H1 (cell line): ENCODE results near the gene GXYLT1.

Experiments used
- POLR2AphosphoS5 ChIP-seq: IDR thresholded peaks from 2 replicates; pipeline ENCODE4 v1.6.1; 2011; ENCODE audit warnings: low read depth, low read length
- SUZ12 ChIP-seq: fragments of 200-600 bp; sonication (generic); IDR thresholded peaks from 2 replicates; pipeline ENCODE4 v1.6.1; 2012; ENCODE audit warnings: mild to moderate bottlenecking, inconsistent platforms, low read length, moderate library complexity, mixed read lengths
- TF ChIP-seq, protein P1 (sequence below), 3 experiments: IDR thresholded peaks; 1 replicate in 2 of 3; 2 replicates in 1 of 3; pipeline versions ENCODE4 v1.5.1 to v1.6.1; 2011; ENCODE audit warnings: low read length in 3 of 3, mild to moderate bottlenecking in 3 of 3, inconsistent platforms in 2 of 3, low read depth in 1 of 3, moderate library complexity in 1 of 3; ENCODE audit not compliant: insufficient read depth in 1 of 3; ENCODE audit errors: control extremely low read depth in 1 of 3

DNA sequence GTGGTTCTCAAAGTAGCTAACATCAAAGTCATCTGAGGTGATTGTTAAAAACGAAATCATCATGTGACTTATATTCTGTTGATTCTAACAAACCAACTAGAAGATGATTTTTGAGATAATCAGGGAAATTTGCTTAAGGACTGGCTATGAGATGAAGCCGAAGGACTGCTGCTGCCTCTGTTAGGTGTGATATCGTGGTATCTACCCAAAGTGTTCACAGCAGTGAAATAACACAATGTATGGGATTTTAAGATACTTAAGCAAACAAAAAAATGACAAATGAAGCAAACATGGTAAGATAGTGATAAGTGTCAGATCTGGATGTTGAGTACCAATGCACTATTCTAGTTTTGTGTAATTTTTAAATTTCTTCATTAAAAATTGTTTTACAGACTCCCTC, 59.1 kb downstream of the GXYLT1 start:
- TF ChIP-seq POLR2AphosphoS5 (no peak), SUZ12 (no peak)
- TF ChIP-seq, protein P1, sequence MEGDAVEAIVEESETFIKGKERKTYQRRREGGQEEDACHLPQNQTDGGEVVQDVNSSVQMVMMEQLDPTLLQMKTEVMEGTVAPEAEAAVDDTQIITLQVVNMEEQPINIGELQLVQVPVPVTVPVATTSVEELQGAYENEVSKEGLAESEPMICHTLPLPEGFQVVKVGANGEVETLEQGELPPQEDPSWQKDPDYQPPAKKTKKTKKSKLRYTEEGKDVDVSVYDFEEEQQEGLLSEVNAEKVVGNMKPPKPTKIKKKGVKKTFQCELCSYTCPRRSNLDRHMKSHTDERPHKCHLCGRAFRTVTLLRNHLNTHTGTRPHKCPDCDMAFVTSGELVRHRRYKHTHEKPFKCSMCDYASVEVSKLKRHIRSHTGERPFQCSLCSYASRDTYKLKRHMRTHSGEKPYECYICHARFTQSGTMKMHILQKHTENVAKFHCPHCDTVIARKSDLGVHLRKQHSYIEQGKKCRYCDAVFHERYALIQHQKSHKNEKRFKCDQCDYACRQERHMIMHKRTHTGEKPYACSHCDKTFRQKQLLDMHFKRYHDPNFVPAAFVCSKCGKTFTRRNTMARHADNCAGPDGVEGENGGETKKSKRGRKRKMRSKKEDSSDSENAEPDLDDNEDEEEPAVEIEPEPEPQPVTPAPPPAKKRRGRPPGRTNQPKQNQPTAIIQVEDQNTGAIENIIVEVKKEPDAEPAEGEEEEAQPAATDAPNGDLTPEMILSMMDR (IDR thresholded peaks at IDR 0.05; ENCODE audit: control extremely low read depth in 1 of 3, insufficient read depth in 1 of 3, low read depth in 1 of 3, low read length in 3 of 3), result no peak
